AG10803 (cell line): ENCODE data around the gene FAM229A.

ENCODE experiments used
- DNase-seq: peaks from one replicate; pipeline ENCODE4 v3.0.0; 2010; ENCODE audit warnings: low read depth
- H3K4me3 ChIP-seq: 2 replicates; pipeline ENCODE4 v1.5.1; 2011; ENCODE audit warnings: mild to moderate bottlenecking, low read length, control low read depth
- TF ChIP-seq, protein P1 (sequence below): conservative IDR thresholded peaks from 2 replicates; pipeline ENCODE4 v1.5.1; 2011; ENCODE audit warnings: mild to moderate bottlenecking, low read length, control low read depth, inconsistent platforms

Gene FAM229A

DNA sequence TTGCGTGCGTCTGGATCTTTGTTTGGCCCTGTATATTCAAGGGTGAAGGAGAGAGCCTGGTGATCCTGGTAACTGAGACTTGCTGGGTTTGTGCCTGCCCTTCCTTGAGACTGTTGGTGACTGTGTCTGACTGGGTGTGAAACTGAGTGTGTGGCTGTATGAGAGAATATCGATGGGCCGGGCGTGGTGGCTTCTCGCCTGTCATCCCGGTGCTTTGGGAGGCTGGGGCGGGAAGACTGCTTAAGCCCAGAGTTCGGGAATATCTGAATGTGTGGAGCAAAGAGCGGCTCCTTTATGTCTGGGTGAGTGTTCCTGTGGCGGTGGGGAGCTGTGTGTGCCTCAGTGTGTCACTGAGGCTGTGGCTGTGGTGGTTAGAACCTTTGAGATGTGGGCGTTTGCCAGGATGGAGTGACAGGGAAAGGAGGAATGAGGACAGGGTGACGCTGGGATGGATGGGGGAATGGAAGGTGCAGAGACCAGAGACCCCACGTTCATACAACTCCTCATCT lies 23.6 kb downstream of the FAM229A start:
- no peak overlapping the region for H3K4me3 ChIP-seq
- no peak for DNase-seq
- TF ChIP-seq, protein P1, sequence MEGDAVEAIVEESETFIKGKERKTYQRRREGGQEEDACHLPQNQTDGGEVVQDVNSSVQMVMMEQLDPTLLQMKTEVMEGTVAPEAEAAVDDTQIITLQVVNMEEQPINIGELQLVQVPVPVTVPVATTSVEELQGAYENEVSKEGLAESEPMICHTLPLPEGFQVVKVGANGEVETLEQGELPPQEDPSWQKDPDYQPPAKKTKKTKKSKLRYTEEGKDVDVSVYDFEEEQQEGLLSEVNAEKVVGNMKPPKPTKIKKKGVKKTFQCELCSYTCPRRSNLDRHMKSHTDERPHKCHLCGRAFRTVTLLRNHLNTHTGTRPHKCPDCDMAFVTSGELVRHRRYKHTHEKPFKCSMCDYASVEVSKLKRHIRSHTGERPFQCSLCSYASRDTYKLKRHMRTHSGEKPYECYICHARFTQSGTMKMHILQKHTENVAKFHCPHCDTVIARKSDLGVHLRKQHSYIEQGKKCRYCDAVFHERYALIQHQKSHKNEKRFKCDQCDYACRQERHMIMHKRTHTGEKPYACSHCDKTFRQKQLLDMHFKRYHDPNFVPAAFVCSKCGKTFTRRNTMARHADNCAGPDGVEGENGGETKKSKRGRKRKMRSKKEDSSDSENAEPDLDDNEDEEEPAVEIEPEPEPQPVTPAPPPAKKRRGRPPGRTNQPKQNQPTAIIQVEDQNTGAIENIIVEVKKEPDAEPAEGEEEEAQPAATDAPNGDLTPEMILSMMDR = no peak

DNA sequence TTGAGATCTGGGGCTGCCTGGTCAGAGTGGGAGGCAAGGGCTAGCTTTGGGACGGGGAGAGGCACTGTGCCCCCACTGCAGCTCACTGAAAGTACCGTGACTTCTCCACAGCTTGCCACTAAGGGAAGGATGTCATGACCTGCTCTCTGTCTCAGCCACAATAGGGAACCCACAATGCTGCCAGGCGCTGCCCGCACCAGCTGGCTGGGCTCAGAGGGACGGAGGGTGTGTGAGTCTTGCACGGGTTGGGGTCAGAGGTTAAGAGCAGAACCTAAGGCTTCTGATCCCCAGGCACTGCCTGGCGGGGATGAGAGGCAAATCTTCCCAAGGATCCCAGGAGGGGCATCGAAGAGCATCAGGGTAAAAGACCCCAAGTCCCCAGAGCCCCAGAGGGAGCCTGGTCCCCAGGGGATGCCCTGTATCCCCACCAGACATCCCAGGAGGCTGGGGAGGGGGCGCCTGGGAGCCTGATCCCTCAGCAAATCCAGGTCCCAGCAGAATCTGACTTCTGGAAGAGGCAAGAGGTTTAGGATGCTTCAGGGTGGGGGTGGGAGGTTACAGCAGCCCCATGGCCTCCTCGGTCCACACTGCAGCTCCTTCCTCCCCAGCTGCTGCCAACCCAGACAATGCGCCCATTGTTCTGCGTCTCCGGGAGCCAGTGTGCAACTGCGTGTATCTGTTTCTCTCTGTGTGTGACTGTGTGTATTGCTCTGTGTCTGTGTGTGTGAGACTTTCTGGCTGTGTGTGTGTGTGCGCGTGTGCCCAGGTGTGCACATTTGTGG lies 24.2 kb downstream of the FAM229A start:
- TF ChIP-seq, protein P1 = no peak
- no peak overlapping the region for H3K4me3 ChIP-seq
- DNase-seq = no peak

GRCh38 chr1:32336963-32337675 lies 25.2 kb downstream of the FAM229A start:
- peak; percentile 24 for DNase-seq
- TF ChIP-seq, protein P1 = no peak
- H3K4me3 ChIP-seq = no peak overlapping the region

DNA sequence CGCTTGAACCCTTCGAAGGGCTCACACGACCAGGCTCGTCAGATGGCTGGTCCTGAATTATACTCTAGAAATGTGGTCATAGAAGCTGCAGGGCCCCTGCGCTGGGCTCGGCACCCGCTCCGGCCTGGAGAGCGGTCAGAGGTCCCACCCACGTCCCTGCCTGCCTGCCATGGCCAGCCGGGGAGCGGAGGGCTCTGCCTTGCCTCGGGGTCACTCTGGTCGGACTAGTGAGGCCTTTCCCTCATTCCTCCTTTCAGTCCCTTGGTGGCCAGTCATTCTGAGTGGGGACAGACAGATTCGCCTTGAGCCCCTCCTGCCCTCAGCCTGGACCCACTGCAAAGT lies 25.7 kb downstream of the FAM229A start:
- TF ChIP-seq, protein P1 = no peak
- H3K4me3 ChIP-seq = no peak overlapping the region; the same call in 1 of the 2 replicates
- DNase-seq = no peak

- peak; percentile 54 for DNase-seq
- TF ChIP-seq, protein P1 = no peak
- peak within 1 kb of the TSS; percentile 61 for H3K4me3 ChIP-seq
These were observed 26.3 kb downstream of the FAM229A start, which contains the start of gene MARCKSL1 for GRCh38 chr1:32335790-32336590. TSS of gene MARCKSL1 (minus strand) at chr1:32336233. CDS start at chr1:32336033, 200 bp downstream.

- peak overlapping the region; percentile 61 for H3K4me3 ChIP-seq
- TF ChIP-seq, protein P1 = no peak
- no peak for DNase-seq
These were observed 26.8 kb downstream of the FAM229A start for GRCh38 chr1:32335535-32335789.
